ENCODE data around the gene UTP3. TPM values are rescaled to one million over a fixed set of nuclear protein-coding genes. Genes with fewer than 3 reads are reported as not detected.

Gene UTP3
- total RNA-seq, 1 experiment from 2014 or later = 33.0 TPM

Other genes with a start within 250 kb of the UTP3 start
- not detected in 2 replicates for gene MUC7, start 216.3 kb upstream of the UTP3 start, total RNA-seq (2014; rRNA removed)
- gene AMTN, start 170.0 kb upstream of the UTP3 start, total RNA-seq (2014; rRNA removed) = 0.46 TPM in 1 of 2 replicates, not detected in the other
- not detected in 2 replicates for gene AMBN, start 96.3 kb upstream of the UTP3 start, total RNA-seq (2014; rRNA removed)
- gene ENAM, start 59.8 kb upstream of the UTP3 start, total RNA-seq (2014; rRNA removed) = 0.06 TPM in 2 replicates
- not detected in 2 replicates for gene JCHAIN, start 22.0 kb upstream of the UTP3 start, total RNA-seq (2014; rRNA removed)
- gene RUFY3, start 33.4 kb downstream of the UTP3 start, total RNA-seq (2014; rRNA removed) = 28.9 and 36.4 TPM in 2 replicates
- 111 and 113 TPM in 2 replicates for gene GRSF1, start 151.4 kb downstream of the UTP3 start, total RNA-seq (2014; rRNA removed)
- 8.7 and 11.8 TPM in 2 replicates for gene MOB1B, start 213.8 kb downstream of the UTP3 start, total RNA-seq (2014; rRNA removed)

Data from LHCN-M2 (cell line).